K562 (cell line): ENCODE data around the gene RWDD1.
A peak's percentile ranks its signal among the peaks of the same experiment; 100 is the strongest.

Experiments used
- CEBPB ChIP-seq: fragments of 450-650 bp; IDR thresholded peaks from 2 replicates; pipeline ENCODE4 v1.6.1; 2016; ENCODE audit warnings: missing genetic modification characterization, missing compliant biosample characterization
- NR2C2 ChIP-seq, 2 experiments: fragments of 200-800 bp in 1 of 2; sonication (Bioruptor generic) in 1 of 2; sonication (generic) in 1 of 2; formaldehyde crosslinking in 1 of 2; IDR thresholded peaks; 2 replicates each; pipeline versions ENCODE4 v1.6.1 to v1.8.0; 2016 to 2022; ENCODE audit warnings: mild to moderate bottlenecking in 1 of 2, missing compliant biosample characterization in 1 of 2, missing genetic modification characterization in 1 of 2, missing genetic modification reagents in 1 of 2
- ZNF311 ChIP-seq: fragments of 250-450 bp; sonication (Bioruptor Pico); IDR thresholded peaks from 2 replicates; pipeline ENCODE4 v1.4.0; 2020; ENCODE audit warnings: mild to moderate bottlenecking, moderate library complexity
- ZNF583 ChIP-seq: fragments of 250-450 bp; sonication (Bioruptor Pico); IDR thresholded peaks from 2 replicates; pipeline ENCODE4 v1.4.0; 2020

DNA sequence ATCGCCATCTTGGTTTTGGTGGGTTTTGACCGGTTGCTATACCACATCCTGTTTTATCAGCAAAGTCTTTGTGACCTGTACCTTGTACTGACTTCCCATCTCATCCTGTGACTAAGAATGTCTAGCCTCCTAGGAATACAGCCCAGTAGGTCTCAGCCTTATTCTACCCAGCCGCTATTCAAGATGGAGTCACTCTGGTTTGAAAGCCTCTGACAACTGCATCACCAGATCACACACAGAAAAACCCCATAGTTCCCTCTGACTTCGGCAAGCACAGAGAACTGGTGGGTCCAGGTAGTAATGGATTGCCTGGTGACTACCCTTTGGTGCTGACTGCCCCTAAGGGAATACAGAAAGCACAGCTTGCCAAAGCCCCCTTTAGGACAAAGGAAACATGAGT is 34.6 kb downstream of the RWDD1 start:
- TF ChIP-seq CEBPB: no peak
- TF ChIP-seq NR2C2 (CRISPR knock-in tag; IDR thresholded peaks at IDR 0.05): no peak
- no peak for TF ChIP-seq NR2C2 (tag; IDR thresholded peaks at IDR 0.05)
- TF ChIP-seq ZNF311: peak; percentile 54; the same call in 1 of the 2 replicates
- TF ChIP-seq ZNF583: no peak
